Measurements from ENCODE around the gene PELO.

PELO gene

DNA sequence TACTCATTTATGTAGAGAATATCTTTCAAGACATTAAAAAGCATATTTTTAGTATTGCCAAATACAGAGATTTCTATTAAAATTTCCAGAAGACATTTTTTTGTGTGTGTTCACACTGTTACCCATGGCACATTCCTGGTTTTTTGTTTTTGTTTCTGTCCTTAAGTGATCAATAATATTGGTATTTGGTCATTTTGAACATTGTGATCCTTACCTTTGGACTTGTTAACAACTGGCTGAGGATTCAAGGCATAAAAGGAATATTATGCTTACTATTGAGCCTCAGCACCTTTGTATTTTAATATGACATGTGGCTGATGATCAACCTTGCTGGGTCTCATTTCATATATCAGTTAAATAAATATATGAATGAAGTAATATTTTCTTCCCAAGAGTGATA is 41.9 kb downstream of the PELO start:
- no peak for DNase-seq (ENCODE audit: low read depth)

DNA sequence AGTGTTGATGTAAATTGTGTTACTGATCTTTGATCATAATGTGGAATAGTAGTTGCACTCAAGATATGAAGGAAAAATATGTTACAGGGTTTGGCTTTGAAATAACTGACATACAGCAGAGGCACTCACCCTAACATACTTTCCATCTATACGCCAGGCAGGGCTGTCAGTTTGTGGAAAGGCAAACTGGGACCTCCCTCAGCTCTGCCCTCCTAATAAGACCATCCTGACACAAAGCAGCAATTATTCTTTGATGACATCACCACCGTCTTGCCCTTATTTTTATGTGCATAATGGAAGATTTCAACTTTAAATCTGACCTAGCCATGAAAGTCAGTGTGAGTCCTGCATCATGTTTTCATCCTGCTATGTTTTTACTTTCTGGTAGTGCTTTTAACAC is 42.9 kb downstream of the PELO start:
- no peak for DNase-seq (ENCODE audit: low read depth)

DNA sequence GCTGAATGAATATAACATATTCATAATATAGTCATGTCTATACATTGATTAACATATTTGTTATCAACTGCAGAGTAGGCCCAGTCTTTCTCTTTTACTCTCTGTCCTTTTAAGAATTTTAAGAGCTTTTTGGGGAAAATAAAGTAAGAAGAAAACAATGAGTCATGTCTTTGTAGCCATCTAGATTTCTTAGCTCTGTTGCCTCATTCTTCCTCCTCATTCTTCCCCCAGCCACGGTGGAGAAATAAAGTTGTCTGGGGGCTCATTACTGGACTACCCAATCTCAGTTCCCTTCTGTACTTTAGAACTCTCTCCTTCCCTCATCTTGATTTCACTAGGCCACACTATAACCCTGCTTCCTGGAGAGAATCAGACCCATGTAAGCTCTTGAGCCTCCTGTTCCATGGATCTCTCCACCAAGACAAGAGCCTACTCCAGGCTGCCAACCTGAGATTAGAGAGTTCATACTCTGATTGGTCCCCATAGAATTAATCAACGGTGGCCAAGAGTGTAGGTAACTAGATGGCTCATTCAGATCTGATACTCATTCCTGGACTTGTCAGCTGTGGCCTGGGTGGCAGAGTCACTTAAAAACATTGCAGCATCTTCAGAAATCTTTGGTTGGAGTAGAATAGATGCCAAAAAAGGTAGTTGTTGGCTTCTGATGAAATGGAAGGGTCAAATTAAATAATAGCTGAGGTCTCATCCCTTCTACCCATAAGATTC is 44.2 kb downstream of the PELO start:
- DNase-seq (ENCODE audit: low read depth): no peak

DNA sequence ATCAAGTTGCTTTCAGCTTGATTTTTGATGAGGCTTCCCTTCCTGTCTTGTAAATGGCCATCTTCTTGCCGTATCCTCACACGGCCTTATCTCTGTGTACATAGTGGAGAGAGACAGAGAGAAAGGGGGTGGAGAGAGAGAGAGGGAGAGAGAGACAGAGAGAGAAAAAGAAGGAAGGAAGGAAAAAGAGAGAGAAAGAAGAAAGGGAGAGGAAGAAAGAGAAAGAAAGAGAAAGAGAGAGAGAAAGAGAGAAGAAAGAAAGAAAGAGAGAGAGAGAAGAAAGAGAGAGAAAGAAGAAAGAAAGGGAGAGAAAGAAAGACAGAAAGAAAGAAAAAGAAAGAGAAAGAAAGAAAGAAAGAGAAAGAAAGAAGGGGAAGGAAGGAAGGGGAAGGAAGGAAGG is 46.6 kb downstream of the PELO start:
- no peak for DNase-seq (ENCODE audit: low read depth)

GRCh38 chr5:52837068-52837467 is 49.4 kb downstream of the PELO start:
- no peak for DNase-seq (ENCODE audit: low read depth)

Data from activated gamma-delta T cell treated with anti-CD3 and anti-CD28 coated beads, Interleukin-2, amount 50 U/mL, for 16 hours (primary cell).